K562 (cell line): ENCODE results near the gene NT5DC2. TPM values are rescaled to one million over a fixed set of nuclear protein-coding genes. Genes with fewer than 3 reads are reported as not detected.

Source experiments
- BRCA1 ChIP-seq, 2 experiments: fragments of 450-650 bp in 1 of 2; sonication (generic) in 1 of 2; formaldehyde crosslinking in 1 of 2; IDR thresholded peaks; 2 replicates each; pipeline versions ENCODE4 v1.5.0 to v1.6.1; 2017 to 2020; ENCODE audit warnings: mild to moderate bottlenecking in 1 of 2, missing genetic modification reagents in 1 of 2
- ESRRB ChIP-seq: fragments of 250-450 bp; sonication (Bioruptor Pico); IDR thresholded peaks from 2 replicates; pipeline ENCODE4 v1.5.0; 2020; ENCODE audit warnings: mild to moderate bottlenecking, moderate library complexity, borderline replicate concordance
- ETV1 ChIP-seq: fragments of 450-650 bp; conservative IDR thresholded peaks from 2 replicates; pipeline ENCODE4 v1.6.1; 2016; ENCODE audit warnings: missing genetic modification characterization, control low read depth, low read depth, missing compliant biosample characterization
- KAT8 ChIP-seq: fragments of 450-650 bp; IDR thresholded peaks from 2 replicates; pipeline ENCODE4 v1.6.1; 2016; ENCODE audit warnings: low read depth, mild to moderate bottlenecking
- MAFG ChIP-seq: fragments of 450-650 bp; conservative IDR thresholded peaks from 2 replicates; pipeline ENCODE4 v1.6.1; 2016; ENCODE audit warnings: missing genetic modification characterization, missing compliant biosample characterization
- POLR2AphosphoS5 ChIP-seq: IDR thresholded peaks from 2 replicates; pipeline ENCODE4 v1.6.1; 2011; ENCODE audit warnings: mild to moderate bottlenecking, low read depth, low read length, moderate library complexity; ENCODE audit not compliant: control insufficient read depth, insufficient read depth
- RBM34 ChIP-seq: fragments of 200-400 bp; formaldehyde crosslinking; IDR thresholded peaks from 2 replicates; pipeline ENCODE4 v1.6.1; 2018; ENCODE audit warnings: low read length, borderline replicate concordance; ENCODE audit not compliant: insufficient read depth
- RNF2 ChIP-seq: sonication (generic); IDR thresholded peaks from 2 replicates; pipeline ENCODE4 v1.6.1; 2016
- SMC3 ChIP-seq: conservative IDR thresholded peaks from 2 replicates; pipeline ENCODE4 v1.6.1; 2011; ENCODE audit warnings: low read depth, low read length, improper control_type of control experiment; ENCODE audit not compliant: insufficient read depth
- SUPT5H ChIP-seq: fragments of 450-650 bp; IDR thresholded peaks from 2 replicates; pipeline ENCODE4 v1.6.1; 2016
- TAL1 ChIP-seq: fragments of 450-650 bp; IDR thresholded peaks from 2 replicates; pipeline ENCODE4 v1.6.1; 2016; ENCODE audit warnings: mild to moderate bottlenecking
- ZNF133 ChIP-seq: fragments of 250-450 bp; sonication (Bioruptor Pico); IDR thresholded peaks from 2 replicates; pipeline ENCODE4 v1.4.0; 2020; ENCODE audit warnings: mild to moderate bottlenecking
- polyA plus RNA-seq, 8 experiments: library from polyadenylated mRNA; depleted of rRNA in 4 of 8; stranded (reverse) in 5 of 8; unstranded in 3 of 8; fragments of >200 nt; fragmentation: Nextera tagmentation in 2 of 8; fragmentation: Illumina TruSeq in 1 of 8; extraction: Ambion mirVana in 2 of 8; extraction: Trizol in 1 of 8; gene quantifications; 2 replicates each; pipeline versions ENCODE4 v1.2.1 to v1.2.3, GENCODE V29; 2011 to 2014; ENCODE audit warnings: inconsistent platforms in 1 of 8, missing spikeins in 1 of 8
- total RNA-seq, 7 experiments: library from RNA; depleted of rRNA in 6 of 7; stranded (reverse); fragments of >200 nt in 6 of 7; fragmentation: Illumina TruSeq in 2 of 7; extraction: Trizol in 2 of 7; gene quantifications; 2 replicates each; pipeline versions ENCODE4 v1.2.1 to v1.2.3, GENCODE V29; 2011 to 2021; ENCODE audit warnings: low replicate concordance in 1 of 7
- TF ChIP-seq, protein P1 (sequence below): sonication (generic); formaldehyde crosslinking; IDR thresholded peaks from 2 replicates; pipeline ENCODE4 v1.8.1; 2023; ENCODE audit warnings: mild to moderate bottlenecking, missing genetic modification reagents, moderate library complexity
- TF ChIP-seq, protein P2 (sequence below): fragments of 250-450 bp; sonication (Bioruptor Pico); IDR thresholded peaks from 2 replicates; pipeline ENCODE4 v1.9.0; 2021; ENCODE audit warnings: mild to moderate bottlenecking
- TF ChIP-seq, protein P3 (sequence below): fragments of 450-650 bp; IDR thresholded peaks from 2 replicates; pipeline ENCODE4 v1.6.1; 2017; ENCODE audit warnings: mild to moderate bottlenecking, moderate library complexity
- TF ChIP-seq, protein P4 (sequence below): sonication (generic); formaldehyde crosslinking; IDR thresholded peaks from 2 replicates; pipeline ENCODE4 v1.8.0; 2022; ENCODE audit warnings: mild to moderate bottlenecking, missing genetic modification reagents, borderline replicate concordance
- TF ChIP-seq, protein P5 (sequence below): sonication (generic); formaldehyde crosslinking; IDR thresholded peaks from 2 replicates; pipeline ENCODE4 v1.8.1; 2023; ENCODE audit warnings: mild to moderate bottlenecking, missing genetic modification reagents
- TF ChIP-seq, protein P6 (sequence below): IDR thresholded peaks from 3 replicates; pipeline ENCODE4 v1.6.1; 2011; ENCODE audit warnings: borderline replicate concordance, mild to moderate bottlenecking; ENCODE audit not compliant: insufficient read length, insufficient read depth

NT5DC2 gene
- total and polyA plus RNA-seq, 9 of the 15 experiments (the other 6 are each of a cell fraction or from before 2014, with no cell fraction given): 25.6 to 168 (median 122) TPM

DNA sequence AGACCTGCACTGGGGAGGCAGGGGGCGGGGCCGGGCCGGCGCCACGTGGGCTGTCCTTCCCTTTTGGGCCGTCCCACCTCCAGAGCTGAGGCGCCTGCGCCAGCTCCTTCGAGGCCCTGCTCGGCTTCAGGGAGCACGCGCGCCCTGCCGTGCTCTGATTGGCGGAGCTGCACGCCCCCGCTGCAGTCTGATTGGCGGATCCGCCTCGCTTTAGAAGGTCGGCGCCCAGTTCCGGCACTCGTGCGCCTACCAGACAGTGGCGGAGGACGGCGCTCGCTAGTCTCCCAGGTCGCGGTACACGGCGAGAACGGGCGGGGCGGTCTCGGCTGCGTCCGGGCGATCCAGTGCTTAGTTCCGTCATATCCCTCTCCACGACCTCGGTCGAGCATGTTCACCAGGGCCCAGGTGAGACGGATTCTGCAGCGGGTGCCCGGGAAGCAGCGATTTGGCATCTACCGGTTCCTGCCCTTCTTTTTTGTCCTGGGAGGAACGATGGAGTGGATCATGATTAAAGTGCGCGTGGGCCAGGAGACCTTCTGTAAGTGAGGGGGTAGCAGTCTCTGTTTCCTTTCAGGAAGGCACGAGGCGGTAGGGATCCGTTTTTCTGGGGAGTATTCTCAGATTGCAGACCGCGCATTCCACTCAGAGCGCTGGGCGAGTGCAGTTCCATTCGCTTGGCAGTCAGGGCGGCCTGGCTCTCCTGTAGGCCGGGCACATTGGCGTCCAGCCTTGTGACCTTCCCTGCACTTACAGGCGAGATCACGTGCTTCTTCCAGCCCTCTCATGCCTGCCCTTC, 2.9 kb upstream of the NT5DC2 start, which contains the start of gene UQCC5 (continued):
- TF ChIP-seq BRCA1 (IDR thresholded peaks at IDR 0.05): no peak
- TF ChIP-seq BRCA1 (CRISPR knock-in tag; IDR thresholded peaks at IDR 0.05): no peak
- TF ChIP-seq POLR2AphosphoS5: peak; percentile 85
- no peak for TF ChIP-seq TAL1
- no peak for TF ChIP-seq ESRRB
- TF ChIP-seq, protein P1, sequence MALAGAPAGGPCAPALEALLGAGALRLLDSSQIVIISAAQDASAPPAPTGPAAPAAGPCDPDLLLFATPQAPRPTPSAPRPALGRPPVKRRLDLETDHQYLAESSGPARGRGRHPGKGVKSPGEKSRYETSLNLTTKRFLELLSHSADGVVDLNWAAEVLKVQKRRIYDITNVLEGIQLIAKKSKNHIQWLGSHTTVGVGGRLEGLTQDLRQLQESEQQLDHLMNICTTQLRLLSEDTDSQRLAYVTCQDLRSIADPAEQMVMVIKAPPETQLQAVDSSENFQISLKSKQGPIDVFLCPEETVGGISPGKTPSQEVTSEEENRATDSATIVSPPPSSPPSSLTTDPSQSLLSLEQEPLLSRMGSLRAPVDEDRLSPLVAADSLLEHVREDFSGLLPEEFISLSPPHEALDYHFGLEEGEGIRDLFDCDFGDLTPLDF (CRISPR knock-in tag): no peak
- no peak for TF ChIP-seq RBM34
- no peak for TF ChIP-seq ZNF133 (CRISPR knock-in tag)
- TF ChIP-seq SUPT5H: peak; percentile 89
- TF ChIP-seq, protein P2, sequence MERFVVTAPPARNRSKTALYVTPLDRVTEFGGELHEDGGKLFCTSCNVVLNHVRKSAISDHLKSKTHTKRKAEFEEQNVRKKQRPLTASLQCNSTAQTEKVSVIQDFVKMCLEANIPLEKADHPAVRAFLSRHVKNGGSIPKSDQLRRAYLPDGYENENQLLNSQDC (CRISPR knock-in tag): no peak
- no peak for TF ChIP-seq SMC3
- TF ChIP-seq, protein P3, sequence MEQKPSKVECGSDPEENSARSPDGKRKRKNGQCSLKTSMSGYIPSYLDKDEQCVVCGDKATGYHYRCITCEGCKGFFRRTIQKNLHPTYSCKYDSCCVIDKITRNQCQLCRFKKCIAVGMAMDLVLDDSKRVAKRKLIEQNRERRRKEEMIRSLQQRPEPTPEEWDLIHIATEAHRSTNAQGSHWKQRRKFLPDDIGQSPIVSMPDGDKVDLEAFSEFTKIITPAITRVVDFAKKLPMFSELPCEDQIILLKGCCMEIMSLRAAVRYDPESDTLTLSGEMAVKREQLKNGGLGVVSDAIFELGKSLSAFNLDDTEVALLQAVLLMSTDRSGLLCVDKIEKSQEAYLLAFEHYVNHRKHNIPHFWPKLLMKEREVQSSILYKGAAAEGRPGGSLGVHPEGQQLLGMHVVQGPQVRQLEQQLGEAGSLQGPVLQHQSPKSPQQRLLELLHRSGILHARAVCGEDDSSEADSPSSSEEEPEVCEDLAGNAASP: no peak
- TF ChIP-seq, protein P4, sequence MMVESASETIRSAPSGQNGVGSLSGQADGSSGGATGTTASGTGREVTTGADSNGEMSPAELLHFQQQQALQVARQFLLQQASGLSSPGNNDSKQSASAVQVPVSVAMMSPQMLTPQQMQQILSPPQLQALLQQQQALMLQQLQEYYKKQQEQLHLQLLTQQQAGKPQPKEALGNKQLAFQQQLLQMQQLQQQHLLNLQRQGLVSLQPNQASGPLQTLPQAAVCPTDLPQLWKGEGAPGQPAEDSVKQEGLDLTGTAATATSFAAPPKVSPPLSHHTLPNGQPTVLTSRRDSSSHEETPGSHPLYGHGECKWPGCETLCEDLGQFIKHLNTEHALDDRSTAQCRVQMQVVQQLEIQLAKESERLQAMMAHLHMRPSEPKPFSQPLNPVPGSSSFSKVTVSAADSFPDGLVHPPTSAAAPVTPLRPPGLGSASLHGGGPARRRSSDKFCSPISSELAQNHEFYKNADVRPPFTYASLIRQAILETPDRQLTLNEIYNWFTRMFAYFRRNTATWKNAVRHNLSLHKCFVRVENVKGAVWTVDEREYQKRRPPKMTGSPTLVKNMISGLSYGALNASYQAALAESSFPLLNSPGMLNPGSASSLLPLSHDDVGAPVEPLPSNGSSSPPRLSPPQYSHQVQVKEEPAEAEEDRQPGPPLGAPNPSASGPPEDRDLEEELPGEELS (CRISPR knock-in tag): no peak
- TF ChIP-seq, protein P5, sequence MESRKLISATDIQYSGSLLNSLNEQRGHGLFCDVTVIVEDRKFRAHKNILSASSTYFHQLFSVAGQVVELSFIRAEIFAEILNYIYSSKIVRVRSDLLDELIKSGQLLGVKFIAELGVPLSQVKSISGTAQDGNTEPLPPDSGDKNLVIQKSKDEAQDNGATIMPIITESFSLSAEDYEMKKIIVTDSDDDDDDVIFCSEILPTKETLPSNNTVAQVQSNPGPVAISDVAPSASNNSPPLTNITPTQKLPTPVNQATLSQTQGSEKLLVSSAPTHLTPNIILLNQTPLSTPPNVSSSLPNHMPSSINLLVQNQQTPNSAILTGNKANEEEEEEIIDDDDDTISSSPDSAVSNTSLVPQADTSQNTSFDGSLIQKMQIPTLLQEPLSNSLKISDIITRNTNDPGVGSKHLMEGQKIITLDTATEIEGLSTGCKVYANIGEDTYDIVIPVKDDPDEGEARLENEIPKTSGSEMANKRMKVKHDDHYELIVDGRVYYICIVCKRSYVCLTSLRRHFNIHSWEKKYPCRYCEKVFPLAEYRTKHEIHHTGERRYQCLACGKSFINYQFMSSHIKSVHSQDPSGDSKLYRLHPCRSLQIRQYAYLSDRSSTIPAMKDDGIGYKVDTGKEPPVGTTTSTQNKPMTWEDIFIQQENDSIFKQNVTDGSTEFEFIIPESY (CRISPR knock-in tag): peak; percentile 58; the same call in 1 of the 2 replicates
- TF ChIP-seq, protein P6, sequence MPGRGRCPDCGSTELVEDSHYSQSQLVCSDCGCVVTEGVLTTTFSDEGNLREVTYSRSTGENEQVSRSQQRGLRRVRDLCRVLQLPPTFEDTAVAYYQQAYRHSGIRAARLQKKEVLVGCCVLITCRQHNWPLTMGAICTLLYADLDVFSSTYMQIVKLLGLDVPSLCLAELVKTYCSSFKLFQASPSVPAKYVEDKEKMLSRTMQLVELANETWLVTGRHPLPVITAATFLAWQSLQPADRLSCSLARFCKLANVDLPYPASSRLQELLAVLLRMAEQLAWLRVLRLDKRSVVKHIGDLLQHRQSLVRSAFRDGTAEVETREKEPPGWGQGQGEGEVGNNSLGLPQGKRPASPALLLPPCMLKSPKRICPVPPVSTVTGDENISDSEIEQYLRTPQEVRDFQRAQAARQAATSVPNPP: no peak
- peak; percentile 70 for TF ChIP-seq ETV1 (tag)
- TF ChIP-seq KAT8: no peak
- no peak for TF ChIP-seq MAFG (tag)
- 0 out of 2 replicates have a peak, but pooled peaks have one; percentile 15 for TF ChIP-seq RNF2
